K562 (cell line): Measurements from ENCODE around the gene TMC1. TPM values are rescaled to one million over a fixed set of nuclear protein-coding genes. Genes with fewer than 3 reads are reported as not detected.

ENCODE experiments used
- ATAC-seq: fragments of 200-7000 bp; cut with Tn5 transposase; 3 replicates; pipeline ENCODE4 v1.9.1; 2020; ENCODE audit warnings: moderate library complexity
- BruUV-seq: library from RNA; stranded (reverse); fragments of 400-500 nt; replicated peaks from 2 replicates; lab custom pipeline; 2021; lab: Mats Ljungman, UMichigan
- CTCF ChIA-PET: fragments of 300-600 bp; formaldehyde crosslinking; extraction: SDS; loops from one replicate; lab custom pipeline; 2021; ENCODE audit warnings: low intra/inter-chr PET ratio; lab: Yijun Ruan, JAX
- POLR2A ChIA-PET: fragments of 300-600, 350-650 bp; sonication (Branson Sonifier 250); formaldehyde crosslinking; extraction: SDS; loops from one replicate; lab custom pipeline; 2021; ENCODE audit warnings: antibody characterized with exemption, inconsistent platforms; lab: Yijun Ruan, JAX
- DNase-seq, 4 experiments: peaks; one replicate each; pipeline versions ENCODE4 v3.0.0 to v3.0.0-alpha.2; 2011 to 2018; ENCODE audit warnings: low spot score in 3 of 4, mixed read lengths in 3 of 4; ENCODE audit errors: extremely low read depth in 1 of 4
- FAIRE-seq: peaks from 2 replicates; lab custom pipeline; 2011; peaks lifted over from hg19 to GRCh38; lab: Jason Lieb, UNC
- H2AFZ ChIP-seq: 2 replicates; pipeline ENCODE4 v1.6.0; 2011; ENCODE audit warnings: low read depth, low read length, control low read depth, inconsistent platforms
- H3K27ac ChIP-seq: fragments of 200-600 bp; 3 replicates; pipeline ENCODE4 v1.8.0; 2011; ENCODE audit warnings: low read depth, mild to moderate bottlenecking, control low read depth, inconsistent platforms, low read length, moderate library complexity, mixed read lengths; ENCODE audit errors: extremely low read depth
- H3K27me3 ChIP-seq, 2 experiments: fragments of 300-600 bp in 1 of 2; 2 replicates in 1 of 2; 3 replicates in 1 of 2; pipeline versions ENCODE4 v1.6.0 to v1.8.0; 2011; ENCODE audit warnings: inconsistent platforms in 2 of 2, low read length in 2 of 2, mild to moderate bottlenecking in 1 of 2, mixed read lengths in 1 of 2, moderate library complexity in 1 of 2; ENCODE audit not compliant: control insufficient read depth in 2 of 2, insufficient read depth in 2 of 2
- H3K36me3 ChIP-seq: fragments of 300-600 bp; 3 replicates; pipeline ENCODE4 v1.8.0; 2011; ENCODE audit warnings: mild to moderate bottlenecking, low read length, inconsistent platforms; ENCODE audit not compliant: control insufficient read depth, insufficient read depth
- H3K4me1 ChIP-seq, 2 experiments: fragments of 200-600 bp in 1 of 2; replicated peaks in 1 of 2; 2 replicates in 1 of 2; 3 replicates in 1 of 2; pipeline versions ENCODE4 v1.5.1 to v1.8.0; 2011; ENCODE audit warnings: inconsistent platforms in 2 of 2, low read length in 2 of 2, mild to moderate bottlenecking in 1 of 2, mixed read lengths in 1 of 2, moderate library complexity in 1 of 2; ENCODE audit not compliant: control insufficient read depth in 2 of 2, insufficient read depth in 2 of 2
- H3K4me2 ChIP-seq: 2 replicates; pipeline ENCODE4 v1.6.1; 2011; ENCODE audit warnings: low read length, control low read depth, inconsistent platforms, mixed read lengths; ENCODE audit not compliant: insufficient read depth
- H3K4me3 ChIP-seq: fragments of 200-600 bp; sonication (generic), shearing (Covaris generic); 2 replicates; pipeline ENCODE4 v1.5.1; 2016; ENCODE audit warnings: control low read depth, inconsistent platforms
- H3K79me2 ChIP-seq: fragments of 200-600 bp; 3 replicates; pipeline ENCODE4 v1.8.0; 2011; ENCODE audit warnings: low read length, inconsistent platforms; ENCODE audit not compliant: control insufficient read depth, insufficient read depth
- H3K9ac ChIP-seq, 2 experiments: 2 replicates each; pipeline versions ENCODE4 v1.6.0 to v1.6.1; 2011; ENCODE audit warnings: low read depth in 2 of 2, low read length in 2 of 2, control low read depth in 1 of 2, inconsistent platforms in 1 of 2, mild to moderate bottlenecking in 1 of 2, mixed read lengths in 1 of 2; ENCODE audit not compliant: insufficient read depth in 1 of 2
- H3K9me1 ChIP-seq: one replicate; pipeline ENCODE4 v1.6.0; 2011; ENCODE audit warnings: inconsistent platforms, mild to moderate bottlenecking, low read length, moderate library complexity; ENCODE audit not compliant: control insufficient read depth, insufficient read depth
- H3K9me3 ChIP-seq: replicated peaks from 2 replicates; pipeline ENCODE4 v1.5.1; 2011; ENCODE audit warnings: low read depth, low read length, inconsistent platforms; ENCODE audit not compliant: control insufficient read depth, insufficient read depth
- H4K20me1 ChIP-seq: replicated peaks from 2 replicates; pipeline ENCODE4 v1.6.1; 2011; ENCODE audit warnings: low read length, inconsistent platforms, mixed read lengths; ENCODE audit not compliant: control insufficient read depth, insufficient read depth
- CHD2 ChIP-seq: IDR thresholded peaks from 2 replicates; pipeline ENCODE4 v1.6.1; 2011; ENCODE audit warnings: low read depth, low read length
- CREBBP ChIP-seq: IDR thresholded peaks from one replicate; pipeline ENCODE4 v1.6.1; 2012; ENCODE audit warnings: low read depth, mild to moderate bottlenecking, control low read depth, inconsistent platforms, low read length
- NFIC ChIP-seq: fragments of 450-650 bp; IDR thresholded peaks from 2 replicates; pipeline ENCODE4 v1.6.1; 2017; ENCODE audit warnings: mild to moderate bottlenecking, inconsistent platforms
- PHF21A ChIP-seq: fragments of 450-650 bp; IDR thresholded peaks from 2 replicates; pipeline ENCODE4 v1.6.1; 2017; ENCODE audit warnings: low read depth, borderline replicate concordance
- SIX5 ChIP-seq, 2 experiments: IDR thresholded peaks; 2 replicates each; pipeline ENCODE4 v1.6.1; 2011; ENCODE audit warnings: low read length in 2 of 2, borderline replicate concordance in 1 of 2, low read depth in 1 of 2, mild to moderate bottlenecking in 1 of 2, moderate library complexity in 1 of 2; ENCODE audit not compliant: insufficient read depth in 1 of 2
- TAF1 ChIP-seq: IDR thresholded peaks from 2 replicates; pipeline ENCODE4 v1.6.1; 2011; ENCODE audit warnings: mild to moderate bottlenecking, low read length, moderate library complexity; ENCODE audit not compliant: insufficient read depth, control insufficient read depth, severe bottlenecking; ENCODE audit errors: extremely low read depth
- ZNF212 ChIP-seq: fragments of 450-650 bp; formaldehyde crosslinking; IDR thresholded peaks from 2 replicates; pipeline ENCODE4 v1.4.0; 2020; ENCODE audit warnings: mild to moderate bottlenecking
- ZSCAN32 ChIP-seq: fragments of 450-650 bp; formaldehyde crosslinking; IDR thresholded peaks from 2 replicates; pipeline ENCODE4 v1.4.0; 2020; ENCODE audit warnings: mild to moderate bottlenecking, moderate library complexity
- WGBS: fragments of 100-300 bp; shearing (Covaris generic); methylation state at CpG from one replicate; pipeline ENCODE4 v1.1.6; 2016; ENCODE audit warnings: low coverage, mixed read lengths; ENCODE audit not compliant: insufficient coverage; ENCODE audit errors: missing lambda C conversion rate; 5-methylcytosine and 5-hydroxymethylcytosine counted together
- in situ Hi-C: fragments of 300-500 bp; cut with MboI; formaldehyde crosslinking; loops from 4 replicates; pipeline ENCODE4 v1.15.0; 2018; ENCODE audit warnings: inconsistent platforms, mixed read lengths
- intact Hi-C: fragments of 100-400 bp; cut with micrococcal nuclease; formaldehyde crosslinking; loops from 2 replicates; pipeline ENCODE4 v1.14.2; 2022
- polyA plus RNA-seq, 8 experiments: library from polyadenylated mRNA; depleted of rRNA in 4 of 8; stranded (reverse) in 5 of 8; unstranded in 3 of 8; fragments of >200 nt; fragmentation: Nextera tagmentation in 2 of 8; fragmentation: Illumina TruSeq in 1 of 8; extraction: Ambion mirVana in 2 of 8; extraction: Trizol in 1 of 8; gene quantifications; 2 replicates each; pipeline versions ENCODE4 v1.2.1 to v1.2.3, GENCODE V29; 2011 to 2014; ENCODE audit warnings: inconsistent platforms in 1 of 8, missing spikeins in 1 of 8
- total RNA-seq, 7 experiments: library from RNA; depleted of rRNA in 6 of 7; stranded (reverse); fragments of >200 nt in 6 of 7; fragmentation: Illumina TruSeq in 2 of 7; extraction: Trizol in 2 of 7; gene quantifications; 2 replicates each; pipeline versions ENCODE4 v1.2.1 to v1.2.3, GENCODE V29; 2011 to 2021; ENCODE audit warnings: low replicate concordance in 1 of 7
- TF ChIP-seq, protein P1 (sequence below): sonication (generic); formaldehyde crosslinking; IDR thresholded peaks from 2 replicates; pipeline ENCODE4 v1.8.0; 2022; ENCODE audit warnings: mild to moderate bottlenecking, missing genetic modification reagents

TMC1 gene
- total and polyA plus RNA-seq, 9 of the 15 experiments (the other 6 are each of a cell fraction or from before 2014, with no cell fraction given): 0.10 to 0.15 TPM; not detected in 7

DNA sequence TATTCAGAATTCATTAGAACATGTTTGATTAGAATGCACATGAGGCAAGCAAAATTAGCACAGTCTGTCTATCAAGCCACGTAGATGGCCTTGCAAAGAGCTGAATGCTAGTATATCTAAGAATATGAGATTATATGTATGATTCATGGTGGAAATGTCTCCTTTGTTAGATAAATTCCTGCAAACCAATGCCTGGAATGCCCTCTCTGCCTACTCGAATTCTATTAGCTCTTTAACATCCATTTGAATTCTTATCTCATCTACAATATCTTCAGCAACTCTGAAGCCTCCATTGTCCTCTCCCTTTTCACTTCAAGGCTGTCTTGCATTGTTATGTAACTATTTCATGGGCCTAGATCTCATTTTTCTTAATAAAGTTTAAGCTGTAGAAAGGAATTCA, 205.5 kb downstream of the TMC1 start:
- H3K27me3 ChIP-seq: no peaks in the 10 kb centered on the region
- H3K4me3 ChIP-seq: no peak overlapping the region
- 0% methylated on average over 2 of the region's 2 CpGs for WGBS
- in situ Hi-C loops (no loop called here), intact Hi-C loops (no loop called here)
- no peak overlapping the region for H3K27ac ChIP-seq
- DNase-seq: no peak
- CTCF ChIA-PET: no interaction called here
- POLR2A ChIA-PET: no interaction called here
- H3K79me2 ChIP-seq: no peaks in the 10 kb centered on the region
- H3K9ac ChIP-seq: no peak overlapping the region
- no peak overlapping the region for H3K4me2 ChIP-seq
- H3K9me1 ChIP-seq: no peaks in the 10 kb centered on the region
- H3K4me1 ChIP-seq: no peaks in the 10 kb centered on the region
- H3K9me3 ChIP-seq: no peaks in the 10 kb centered on the region
- H3K36me3 ChIP-seq: no peaks in the 10 kb centered on the region
- no peak overlapping the region for H2AFZ ChIP-seq
- H4K20me1 ChIP-seq: no peaks in the 10 kb centered on the region
- no peak for TF ChIP-seq TAF1
- TF ChIP-seq, all 486 proteins: peak for 0
- ATAC-seq (no peak), FAIRE-seq (no peak)
- no TSS peak for BruUV-seq

DNA sequence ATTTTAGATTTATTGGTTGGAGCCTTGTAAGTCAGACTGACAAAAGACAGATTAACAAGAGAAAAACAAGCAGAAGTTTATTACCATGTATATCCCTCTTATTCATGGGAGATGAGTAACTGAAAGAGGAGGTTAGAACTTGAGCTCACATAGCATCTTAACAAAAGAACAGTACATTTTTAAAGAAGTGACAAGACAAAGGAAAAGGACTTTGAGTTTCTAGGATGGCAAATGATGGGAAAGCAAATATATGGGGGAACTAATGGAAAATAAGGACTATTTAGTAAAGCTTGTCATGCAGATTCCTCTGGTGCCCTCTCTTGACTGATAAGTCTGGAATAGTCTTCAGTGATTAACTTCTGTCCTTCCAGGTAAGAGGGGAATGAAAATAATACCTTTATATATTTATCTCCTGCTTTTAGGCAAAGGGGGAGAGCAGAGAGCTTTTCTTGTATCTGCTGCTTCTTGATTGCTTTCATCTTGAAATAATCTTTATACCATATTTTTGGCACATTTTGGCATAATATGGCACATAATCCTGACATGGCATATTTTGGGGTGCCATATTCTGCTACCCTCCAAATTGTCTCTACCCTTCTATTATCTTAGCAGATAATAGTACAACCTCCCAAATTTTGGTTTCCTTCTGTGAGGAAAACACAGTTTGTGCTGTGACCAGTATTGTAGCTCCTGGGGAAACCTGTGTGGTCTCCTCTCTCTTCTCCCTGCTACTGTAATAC, 206.8 kb downstream of the TMC1 start:
- Histone ChIP-seq H3K9ac (no peak overlapping the region), H3K4me1 (no peaks in the 10 kb centered on the region), H4K20me1 (no peaks in the 10 kb centered on the region), H3K9me3 (no peaks in the 10 kb centered on the region), H3K27me3 (no peaks in the 10 kb centered on the region), H2AFZ (no peak overlapping the region), H3K27ac (no peak overlapping the region), H3K4me2 (no peak overlapping the region), H3K79me2 (no peaks in the 10 kb centered on the region), H3K36me3 (no peaks in the 10 kb centered on the region), H3K4me3 (no peak overlapping the region), H3K9me1 (no peaks in the 10 kb centered on the region)
- FAIRE-seq (no peak), ATAC-seq (no peak), DNase-seq (no peak)
- intact Hi-C loops (no loop called here), in situ Hi-C loops (no loop called here)
- POLR2A ChIA-PET: interaction anchor here (0.6 to 1.1 kb wide), 2 partner anchors 17 to 403 kb away, joined by 3 read pairs; no protein-coding TSS in a partner anchor
- no TSS peak for BruUV-seq
- CTCF ChIA-PET: no interaction called here
- TF ChIP-seq CHD2 (no peak), ZSCAN32 (CRISPR knock-in tag) (no peak), CREBBP (no peak), PHF21A (no peak), SIX5 (IDR thresholded peaks at IDR 0.05; ENCODE audit: borderline replicate concordance in 1 of 2, insufficient read depth in 1 of 2, low read depth in 1 of 2, low read length in 2 of 2) (no peak), NFIC (no peak), ZNF212 (CRISPR knock-in tag) (no peak)
- TF ChIP-seq, protein P1, sequence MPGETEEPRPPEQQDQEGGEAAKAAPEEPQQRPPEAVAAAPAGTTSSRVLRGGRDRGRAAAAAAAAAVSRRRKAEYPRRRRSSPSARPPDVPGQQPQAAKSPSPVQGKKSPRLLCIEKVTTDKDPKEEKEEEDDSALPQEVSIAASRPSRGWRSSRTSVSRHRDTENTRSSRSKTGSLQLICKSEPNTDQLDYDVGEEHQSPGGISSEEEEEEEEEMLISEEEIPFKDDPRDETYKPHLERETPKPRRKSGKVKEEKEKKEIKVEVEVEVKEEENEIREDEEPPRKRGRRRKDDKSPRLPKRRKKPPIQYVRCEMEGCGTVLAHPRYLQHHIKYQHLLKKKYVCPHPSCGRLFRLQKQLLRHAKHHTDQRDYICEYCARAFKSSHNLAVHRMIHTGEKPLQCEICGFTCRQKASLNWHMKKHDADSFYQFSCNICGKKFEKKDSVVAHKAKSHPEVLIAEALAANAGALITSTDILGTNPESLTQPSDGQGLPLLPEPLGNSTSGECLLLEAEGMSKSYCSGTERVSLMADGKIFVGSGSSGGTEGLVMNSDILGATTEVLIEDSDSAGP (CRISPR knock-in tag): no peak
